Smooth muscle cell of the brain vasculature (primary cell): ENCODE measurements around the gene NPB.

Experiments
- DNase-seq: peaks from one replicate; pipeline ENCODE4 v3.0.0-alpha.2; 2012; ENCODE audit warnings: low read depth, low spot score

Gene NPB

DNA sequence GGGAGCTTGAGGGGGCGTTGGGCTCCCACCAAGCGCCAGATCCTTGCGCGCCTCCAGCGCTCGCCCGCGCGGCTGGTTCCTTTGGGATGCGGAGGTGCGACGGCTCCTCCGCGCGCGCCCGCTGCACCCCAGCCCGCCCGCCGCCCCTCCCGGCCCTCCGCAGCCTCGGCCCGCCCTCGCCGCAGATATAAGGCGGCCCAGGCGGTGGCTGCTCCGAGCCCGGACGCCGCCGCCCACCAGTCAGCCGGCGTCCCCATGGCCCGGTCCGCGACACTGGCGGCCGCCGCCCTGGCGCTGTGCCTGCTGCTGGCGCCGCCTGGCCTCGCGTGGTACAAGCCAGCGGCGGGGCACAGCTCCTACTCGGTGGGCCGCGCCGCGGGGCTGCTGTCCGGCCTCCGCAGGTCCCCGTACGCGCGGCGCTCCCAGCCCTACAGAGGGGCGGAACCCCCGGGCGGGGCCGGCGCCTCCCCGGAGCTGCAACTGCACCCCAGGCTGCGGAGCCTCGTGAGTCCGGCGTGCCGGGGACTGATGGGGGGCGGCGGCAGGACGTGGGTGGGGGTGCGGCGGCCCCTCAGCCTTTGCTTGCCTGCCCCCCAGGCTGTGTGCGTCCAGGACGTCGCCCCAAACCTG, at the start of gene NPB:
NPB (plus strand) TSS at position 216 of the 630 bp plus-strand sequence; CDS start at position 256, 40 bp downstream.
- no peak for DNase-seq

DNA sequence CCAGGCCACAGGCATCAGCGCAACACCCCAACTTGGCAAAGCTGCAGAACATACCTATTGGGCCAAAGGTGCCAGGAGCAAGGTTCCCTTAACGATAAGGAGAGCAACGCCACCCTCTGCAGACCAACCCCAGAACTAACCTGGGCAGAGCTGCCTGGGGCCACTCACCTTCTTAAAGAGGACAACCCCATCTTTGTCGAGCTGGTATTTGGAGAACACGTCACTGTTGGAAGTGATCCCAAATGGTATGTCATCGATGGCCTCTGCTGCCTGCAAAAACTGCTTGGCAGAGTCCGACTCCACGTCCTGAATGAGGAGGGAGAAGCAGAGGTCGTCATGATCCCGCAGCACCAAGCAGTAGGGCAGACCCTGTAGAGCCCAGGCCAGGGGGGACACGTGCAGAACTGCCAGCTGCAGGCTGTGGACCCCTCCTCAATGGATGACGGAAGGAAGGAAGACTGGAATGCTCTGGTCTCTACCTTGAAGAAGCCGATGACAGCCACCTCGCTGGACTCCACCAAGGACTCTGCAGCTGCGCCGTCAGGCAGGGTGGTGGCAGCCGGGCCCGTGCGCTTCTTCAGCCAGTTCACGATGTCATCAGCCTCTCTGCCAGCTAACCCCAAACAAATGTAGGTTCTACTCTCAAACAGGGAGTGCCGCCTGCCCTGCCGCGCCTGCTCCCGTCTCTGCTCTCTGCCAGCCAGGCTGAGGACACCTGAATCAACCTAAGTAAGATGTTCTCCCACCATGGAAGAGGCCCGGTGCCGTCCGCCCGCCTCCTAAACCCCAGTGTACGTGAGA, 46.9 kb upstream of the NPB start:
- no peak for DNase-seq

DNA sequence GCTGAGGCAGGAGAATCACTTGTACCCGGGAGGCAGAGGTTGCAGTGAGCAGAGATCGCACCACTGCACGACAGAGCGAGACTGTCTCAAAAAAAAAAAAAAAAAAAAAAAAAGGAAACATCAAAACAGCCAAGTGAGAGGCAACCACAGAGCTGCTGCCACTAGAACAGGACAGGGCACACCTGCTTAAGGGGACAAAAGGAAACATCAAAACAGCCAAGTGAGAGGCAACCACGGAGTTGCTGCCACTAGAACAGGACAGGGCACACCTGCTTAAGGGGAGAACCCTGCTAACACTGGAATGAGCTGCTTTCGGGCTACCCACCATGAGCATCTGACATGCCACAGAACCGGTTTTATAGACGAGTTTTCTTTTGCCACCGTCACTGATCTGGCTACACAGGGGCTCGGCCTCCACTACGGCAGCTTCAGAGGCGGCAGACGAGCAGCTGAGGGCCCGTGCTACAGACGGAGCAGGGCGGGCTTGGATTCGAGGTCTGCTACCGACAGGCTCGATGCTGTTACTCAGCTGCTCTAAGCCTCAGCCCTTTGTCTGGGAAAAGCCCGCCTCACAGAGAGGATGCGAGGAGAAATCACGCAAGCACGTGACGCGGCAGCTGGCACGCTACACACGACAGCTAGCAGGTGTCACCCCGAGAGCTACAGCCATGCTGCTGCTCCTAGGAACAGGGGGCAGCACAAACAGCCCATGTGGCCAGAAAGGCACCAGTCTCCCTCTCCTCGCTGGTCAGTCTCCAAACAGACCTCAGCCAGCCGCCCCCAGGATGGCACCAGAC, 43.7 kb upstream of the NPB start:
- DNase-seq: no peak

DNA sequence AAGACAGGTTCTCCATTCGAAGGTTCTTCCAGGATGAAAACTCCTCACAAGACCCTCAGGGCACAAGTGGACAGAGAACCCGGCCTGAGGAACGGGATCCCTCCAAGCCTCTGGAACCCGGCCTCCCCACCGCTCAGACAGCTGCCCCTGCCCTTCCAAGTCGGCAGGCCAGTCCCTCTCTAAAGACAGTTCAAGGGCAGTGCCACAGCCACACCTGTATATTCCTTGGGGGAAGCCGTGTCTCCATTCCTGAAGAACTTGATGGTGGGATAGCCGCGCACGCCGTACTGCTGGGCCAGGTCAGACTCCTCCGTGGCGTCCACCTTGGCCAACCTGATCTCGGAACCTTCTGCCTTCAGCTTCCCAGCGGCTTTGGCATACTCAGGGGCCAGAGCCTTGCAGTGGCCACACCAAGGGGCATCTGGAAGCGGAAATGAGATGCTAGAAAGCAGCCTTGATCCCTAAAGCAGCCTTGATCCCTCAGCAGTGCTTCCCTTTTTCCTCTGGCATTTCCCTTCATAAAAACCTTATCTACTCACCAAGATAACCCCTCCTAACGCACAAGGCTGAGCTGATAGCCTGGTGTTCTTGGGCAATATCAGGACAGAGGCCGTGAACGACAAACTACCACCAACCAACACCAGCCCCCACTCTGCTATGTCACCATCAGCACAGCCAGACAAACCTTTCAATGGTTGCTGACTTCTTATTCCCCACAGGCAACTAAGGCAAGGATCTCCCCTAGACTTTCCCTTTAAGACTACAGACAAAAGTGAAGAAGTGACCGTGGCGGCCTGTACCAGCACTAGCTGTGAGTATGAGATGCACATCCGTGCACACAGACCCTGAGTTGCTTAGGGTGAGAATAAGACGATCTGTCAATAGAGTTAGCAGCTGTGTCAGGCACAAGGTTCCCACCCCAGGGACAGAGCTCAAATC, 42.8 kb upstream of the NPB start:
- DNase-seq: no peak

DNA sequence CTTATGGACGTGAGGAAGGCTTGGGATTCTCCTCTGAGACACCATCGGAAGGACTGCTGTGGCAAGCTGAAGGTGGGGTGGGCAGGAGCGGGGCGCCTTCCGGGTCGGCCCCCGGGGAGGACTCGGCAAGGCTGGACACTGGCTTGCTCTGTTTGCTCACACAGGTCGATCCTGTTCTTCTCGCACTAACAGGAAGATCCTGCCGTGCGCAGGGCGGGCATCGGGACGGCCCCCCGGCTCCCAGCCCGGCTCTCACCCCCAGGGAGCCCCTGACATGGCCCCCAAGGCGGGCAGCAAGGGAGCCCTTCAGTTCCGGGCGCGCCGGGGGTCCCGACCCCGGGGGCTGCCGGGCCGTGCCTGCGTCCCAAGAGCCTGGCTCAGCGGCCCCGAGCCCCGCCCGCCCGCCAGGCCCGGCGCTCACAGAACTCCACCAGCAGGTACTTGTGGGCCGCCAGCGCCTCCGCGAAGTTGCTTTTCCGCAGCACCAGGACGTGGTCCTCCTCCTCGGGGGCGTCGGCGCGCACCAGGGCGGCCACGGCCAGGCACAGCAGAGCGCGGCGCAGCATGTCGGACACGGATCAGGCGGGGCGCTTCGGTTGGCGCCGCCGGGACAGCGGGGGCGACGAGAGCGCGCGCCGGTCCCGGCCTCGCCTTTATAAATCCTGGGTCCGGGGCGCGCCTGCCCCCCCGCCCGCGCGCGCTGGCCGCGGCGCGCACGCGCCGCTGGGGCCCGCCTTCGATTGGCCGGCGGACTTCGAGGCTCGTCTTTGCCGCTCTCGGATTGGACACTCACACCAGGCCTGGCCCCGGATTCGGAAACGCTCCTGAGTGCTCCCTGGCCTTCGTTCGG, 41.9 kb upstream of the NPB start, which contains the start of gene P4HB:
P4HB (minus strand) TSS at position 630 of the 850 bp plus-strand sequence; CDS start at position 566, 64 bp downstream.
- DNase-seq: no peak

- peak; percentile 100 for DNase-seq
Measured at GRCh38 chr17:81860756-81861568, 41.1 kb upstream of the NPB start.

- DNase-seq: no peak
Measured at GRCh38 chr17:81863123-81863675, 38.8 kb upstream of the NPB start.

GRCh38 chr17:81863833-81864768, 37.9 kb upstream of the NPB start:
- DNase-seq: no peak

- no peak for DNase-seq
Measured at GRCh38 chr17:81865358-81865732, 36.7 kb upstream of the NPB start.

DNA sequence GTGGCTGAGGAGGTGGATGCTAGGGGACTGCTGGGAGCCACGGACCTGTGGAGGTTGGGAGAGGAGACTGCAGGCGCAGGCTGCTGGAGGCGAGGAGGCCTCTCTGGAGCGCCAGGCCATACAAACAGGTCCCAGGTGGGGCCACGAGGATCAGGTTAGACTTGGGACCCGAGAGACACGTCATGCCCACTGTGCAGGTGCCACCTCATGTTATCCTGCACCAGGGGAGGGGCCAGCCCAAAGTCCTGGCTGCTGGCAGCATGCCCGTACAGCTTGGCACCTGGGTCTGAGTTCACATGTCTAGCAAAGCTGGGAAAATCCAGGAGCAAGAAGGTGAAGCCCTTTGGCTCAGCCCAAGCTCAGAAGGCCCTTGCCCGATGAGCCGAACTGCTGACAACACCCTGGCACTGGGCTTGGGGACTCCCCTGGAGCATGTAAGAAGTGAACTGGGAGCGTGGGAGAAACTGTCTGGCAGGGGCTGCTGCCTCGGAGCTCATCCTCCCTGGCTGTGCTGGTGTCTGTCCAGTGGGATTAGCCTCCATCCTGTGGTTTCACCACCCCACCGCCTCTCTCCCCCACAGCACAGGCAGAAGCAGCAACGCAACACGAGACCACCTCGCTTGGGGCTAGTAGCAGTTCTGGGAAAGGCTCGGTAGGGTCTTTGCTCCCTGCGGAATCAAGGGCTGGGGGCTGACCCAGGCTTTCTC, 36.2 kb upstream of the NPB start:
- no peak for DNase-seq

- no peak for DNase-seq
Measured at GRCh38 chr17:81866440-81867169, 35.4 kb upstream of the NPB start.

DNA sequence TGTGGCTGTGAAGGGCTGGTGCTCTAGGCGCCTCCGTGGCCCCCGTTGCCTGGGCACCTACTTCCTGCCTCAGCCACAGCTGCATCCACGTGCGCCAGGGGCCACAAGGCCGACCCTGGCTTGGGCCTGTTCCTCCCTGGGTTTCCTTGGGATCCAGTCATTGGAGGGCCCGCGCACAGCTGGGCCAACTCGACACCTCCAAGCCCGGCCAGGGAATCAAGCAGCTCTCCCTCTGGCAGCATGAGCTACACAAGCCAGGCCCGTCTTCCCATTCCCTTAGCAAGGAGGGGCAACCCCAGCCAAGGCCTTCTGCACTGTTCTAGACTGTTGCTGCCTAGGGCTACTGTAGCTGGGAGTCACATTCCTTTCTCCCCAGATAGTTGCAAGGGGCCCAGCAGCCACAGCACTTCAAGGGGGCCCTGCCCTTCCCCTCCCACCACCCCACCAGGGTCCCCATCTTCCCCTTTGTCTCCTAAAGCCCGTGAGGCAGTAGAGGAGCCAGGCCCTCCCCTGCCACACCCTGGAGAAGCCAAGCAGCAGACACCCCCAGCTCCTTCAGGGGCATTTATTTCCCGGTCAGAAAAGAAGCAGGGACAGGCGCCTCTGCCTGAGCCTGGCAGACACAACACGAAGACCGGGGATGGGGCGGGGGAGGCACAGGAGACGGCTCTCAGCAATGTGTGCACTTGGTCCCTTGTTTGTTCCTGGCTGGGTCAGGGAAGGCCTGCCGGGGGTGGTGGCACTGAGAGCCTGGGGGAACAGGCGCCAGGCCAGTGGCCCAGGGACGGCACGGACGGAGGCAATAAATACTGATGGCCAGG, 34.7 kb upstream of the NPB start:
- no peak for DNase-seq

DNA sequence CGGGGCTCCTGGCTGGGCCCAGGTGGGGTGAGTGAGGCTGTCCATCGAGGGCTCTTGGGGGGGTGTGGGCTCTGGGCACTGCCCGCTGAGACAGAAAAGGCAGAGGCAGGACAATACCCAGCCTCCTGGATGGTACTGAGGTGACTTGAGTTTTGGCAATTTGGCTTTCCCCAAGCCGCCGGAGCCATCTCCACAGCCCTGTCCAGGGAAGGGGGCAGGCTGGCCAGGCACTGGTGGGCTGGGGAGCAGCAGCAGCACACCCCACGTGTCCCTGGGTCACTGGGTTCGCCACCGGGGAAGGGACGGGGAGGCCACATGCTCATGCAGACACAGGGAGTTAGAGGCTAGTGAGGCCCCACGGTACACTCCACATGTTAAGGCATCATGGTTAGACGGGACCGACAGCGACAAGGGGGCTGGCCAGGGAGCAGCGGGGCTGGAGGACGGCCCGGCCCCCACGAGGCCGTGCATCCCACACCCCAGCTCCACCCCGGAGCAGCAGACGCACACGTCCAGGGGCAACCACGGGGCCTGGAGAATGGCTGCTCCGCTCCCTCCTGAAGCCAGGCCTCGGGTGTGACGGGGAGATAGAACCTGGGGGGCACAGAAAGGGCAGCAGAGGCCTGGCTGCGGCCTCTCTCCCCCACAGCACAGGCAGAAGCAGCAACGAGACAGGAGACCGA, 33.9 kb upstream of the NPB start:
- no peak for DNase-seq

GRCh38 chr17:81868674-81869220, 33.3 kb upstream of the NPB start:
- DNase-seq: no peak
